ENCODE results near the gene AP3M1.
A peak's percentile ranks its signal among the peaks of the same experiment; 100 is the strongest.

AP3M1 gene

DNA sequence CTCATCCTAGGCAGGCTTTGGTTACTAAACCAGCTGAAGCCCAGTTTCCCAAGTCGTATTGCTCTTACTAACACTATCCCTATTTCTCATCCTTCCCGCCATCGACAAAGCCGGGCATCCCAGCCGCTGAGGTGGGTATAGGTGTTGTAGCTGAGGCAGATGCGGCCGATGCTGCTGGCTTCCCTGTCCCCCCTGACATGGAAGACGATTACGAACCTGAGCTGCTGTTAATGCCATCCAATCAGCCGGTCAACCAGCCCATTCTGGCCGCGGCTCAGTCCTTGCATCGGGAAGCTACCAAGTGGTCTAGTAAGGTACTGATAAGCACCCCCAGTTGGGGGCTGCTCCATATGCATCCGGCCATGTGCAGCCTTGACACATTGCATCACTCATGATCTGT lies 38.8 kb downstream of the AP3M1 start:
- H3K27me3 Mint-ChIP-seq, result no peaks in the 10 kb centered on the region
- H3K4me1 Mint-ChIP-seq (ENCODE audit: low read depth), result no peaks in the 10 kb centered on the region
- no peaks in the 10 kb centered on the region for H3K9me3 Mint-ChIP-seq
- H3K27ac Mint-ChIP-seq, result no peak overlapping the region
- peaks cover 76% of the 10 kb centered on the region for H3K36me3 Mint-ChIP-seq (ENCODE audit: low read depth)
- H3K4me3 Mint-ChIP-seq, result no peak overlapping the region

DNA sequence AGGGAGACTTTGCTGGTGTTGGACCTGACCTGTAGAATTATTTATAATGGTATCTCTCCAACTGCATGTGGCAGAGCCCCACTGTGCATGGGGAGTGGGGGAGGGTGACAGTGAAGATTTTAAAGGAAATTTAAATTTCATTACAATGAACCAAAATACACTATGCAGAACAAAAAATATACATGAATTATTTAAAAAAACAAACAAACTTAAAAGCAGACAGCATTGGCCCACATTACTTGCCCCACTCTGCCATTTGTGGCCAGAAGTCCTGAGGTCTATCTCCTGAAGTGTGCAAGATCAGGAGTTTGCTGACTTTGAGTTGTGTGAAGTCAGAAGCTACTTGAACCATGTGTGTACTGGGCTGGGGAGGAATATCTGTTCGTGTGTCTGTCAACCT lies 40.5 kb downstream of the AP3M1 start:
- Mint-ChIP-seq H3K4me3 (no peak overlapping the region), H3K36me3 (ENCODE audit: low read depth) (peaks cover 74% of the 10 kb centered on the region), H3K27me3 (no peaks in the 10 kb centered on the region), H3K27ac (peak overlapping the region; percentile 8), H3K4me1 (ENCODE audit: low read depth) (no peaks in the 10 kb centered on the region), H3K9me3 (no peaks in the 10 kb centered on the region)

DNA sequence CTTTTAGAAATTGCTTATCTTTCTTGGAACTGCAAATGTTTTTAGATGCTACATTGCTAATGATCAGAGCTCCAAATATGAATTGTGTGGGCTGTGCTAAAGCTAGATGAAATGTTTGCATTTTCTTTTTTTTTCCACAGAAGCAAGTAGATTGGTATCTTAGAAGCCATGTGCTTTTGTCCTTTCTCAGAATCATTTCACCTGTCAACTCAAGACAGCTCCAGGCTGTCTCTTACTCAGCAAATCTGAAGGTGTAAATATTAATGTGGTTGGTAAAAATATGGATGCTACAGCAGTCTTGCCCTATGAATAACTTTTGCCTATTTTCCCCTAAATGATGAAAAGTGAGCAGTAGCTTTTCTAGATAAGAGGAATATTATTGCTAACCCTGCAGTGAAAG lies 41.2 kb downstream of the AP3M1 start:
- Mint-ChIP-seq H3K4me1 (ENCODE audit: low read depth) (no peaks in the 10 kb centered on the region), H3K27ac (no peak overlapping the region), H3K9me3 (no peaks in the 10 kb centered on the region), H3K36me3 (ENCODE audit: low read depth) (peaks cover 74% of the 10 kb centered on the region), H3K27me3 (no peaks in the 10 kb centered on the region), H3K4me3 (no peak overlapping the region)

DNA sequence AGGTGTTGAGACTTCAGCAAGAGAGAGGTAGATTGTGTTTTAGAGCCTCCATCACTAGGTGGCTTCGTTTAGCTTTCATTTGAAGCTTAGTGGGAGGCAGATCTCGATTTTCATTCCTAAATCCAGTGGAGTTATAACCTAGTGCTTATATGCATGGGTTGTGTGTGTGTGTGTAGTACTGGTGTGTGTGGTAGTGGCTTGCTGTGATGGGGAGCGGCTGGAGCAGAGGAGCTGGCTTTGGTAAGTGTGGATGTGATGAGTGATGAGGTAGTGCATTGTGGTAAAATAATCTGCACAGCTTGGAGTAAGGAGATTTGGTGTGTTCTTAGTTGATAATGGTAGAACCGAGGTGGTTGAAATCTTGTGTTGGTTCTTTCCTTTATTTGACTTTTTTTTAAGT lies 43.2 kb downstream of the AP3M1 start:
- H3K4me1 Mint-ChIP-seq (ENCODE audit: low read depth), result no peaks in the 10 kb centered on the region
- peaks cover 60% of the 10 kb centered on the region for H3K36me3 Mint-ChIP-seq (ENCODE audit: low read depth)
- H3K27ac Mint-ChIP-seq, result no peak overlapping the region
- no peaks in the 10 kb centered on the region for H3K27me3 Mint-ChIP-seq
- no peak overlapping the region for H3K4me3 Mint-ChIP-seq
- H3K9me3 Mint-ChIP-seq, result no peaks in the 10 kb centered on the region

DNA sequence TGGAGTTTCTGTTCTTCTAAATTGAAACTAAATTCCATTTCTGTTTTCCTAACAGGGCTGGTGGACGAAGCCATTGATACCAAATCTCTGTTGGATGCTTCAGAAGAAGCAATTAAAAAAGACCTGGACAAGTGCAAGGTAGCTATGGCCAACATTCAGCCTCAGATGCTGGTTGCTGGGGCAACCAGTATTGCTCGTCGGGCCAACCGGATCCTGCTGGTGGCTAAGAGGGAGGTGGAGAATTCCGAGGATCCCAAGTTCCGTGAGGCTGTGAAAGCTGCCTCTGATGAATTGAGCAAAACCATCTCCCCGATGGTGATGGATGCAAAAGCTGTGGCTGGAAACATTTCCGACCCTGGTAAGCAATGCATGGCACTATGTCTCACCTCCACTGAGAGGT lies 45.6 kb downstream of the AP3M1 start:
- H3K36me3 Mint-ChIP-seq (ENCODE audit: low read depth), result peaks cover 42% of the 10 kb centered on the region
- no peaks in the 10 kb centered on the region for H3K27me3 Mint-ChIP-seq
- no peak overlapping the region for H3K27ac Mint-ChIP-seq
- H3K4me1 Mint-ChIP-seq (ENCODE audit: low read depth), result no peaks in the 10 kb centered on the region
- no peak overlapping the region for H3K4me3 Mint-ChIP-seq
- no peaks in the 10 kb centered on the region for H3K9me3 Mint-ChIP-seq

DNA sequence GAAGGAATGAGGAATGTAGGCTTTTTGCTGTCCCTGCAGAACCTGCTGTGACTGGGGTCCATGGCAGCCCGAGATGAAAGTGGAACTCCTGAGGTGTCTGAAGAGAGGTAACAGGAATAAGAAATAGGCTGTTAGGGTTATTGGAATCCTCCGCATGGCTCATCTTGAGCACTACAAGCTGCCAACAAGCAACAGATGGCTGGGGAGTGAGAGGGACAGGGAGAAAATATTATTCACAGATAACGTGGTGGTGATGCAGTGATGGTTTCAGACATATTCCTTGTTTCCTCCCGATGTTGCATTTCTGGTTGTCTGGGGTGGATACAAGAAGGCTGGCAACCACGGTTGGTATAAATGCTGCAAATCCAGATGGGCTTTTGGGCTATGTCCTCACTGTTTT lies 46.1 kb downstream of the AP3M1 start:
- Mint-ChIP-seq H3K36me3 (ENCODE audit: low read depth) (peaks cover 36% of the 10 kb centered on the region), H3K9me3 (no peaks in the 10 kb centered on the region), H3K27ac (no peak overlapping the region)

DNA sequence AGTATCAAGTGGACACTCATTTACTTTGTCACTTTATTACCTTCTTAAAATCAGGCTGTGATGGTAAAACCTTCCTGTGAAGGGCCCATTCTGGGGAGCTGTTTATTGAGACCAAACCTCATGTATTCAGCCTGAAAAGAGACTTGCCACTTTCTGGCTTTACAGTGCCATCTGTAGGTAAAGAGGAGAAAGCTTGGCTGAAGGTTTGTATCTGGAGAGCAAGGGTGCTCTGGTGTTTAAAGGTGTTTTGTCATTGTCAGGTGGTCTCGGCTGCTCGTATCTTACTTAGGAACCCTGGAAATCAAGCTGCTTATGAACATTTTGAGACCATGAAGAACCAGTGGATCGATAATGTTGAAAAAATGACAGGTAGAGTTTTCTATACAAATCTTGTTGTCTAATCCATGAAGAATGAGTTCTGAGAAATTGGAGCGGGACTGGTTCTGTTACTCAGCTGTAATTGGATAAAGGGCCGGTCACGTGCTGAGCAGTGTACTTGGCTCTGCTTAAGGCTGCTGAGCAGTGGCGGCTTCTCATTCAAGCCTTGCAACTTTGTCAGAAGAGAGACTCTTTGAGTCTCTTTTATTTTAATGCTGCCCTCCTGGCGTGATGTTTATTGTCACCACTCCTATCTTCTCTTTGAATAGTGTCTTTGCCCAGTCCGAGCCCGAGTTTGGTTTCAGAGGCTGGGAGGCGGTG lies 46.9 kb downstream of the AP3M1 start:
- Mint-ChIP-seq H3K27me3 (no peaks in the 10 kb centered on the region), H3K9me3 (no peaks in the 10 kb centered on the region)

More for the DNA sequence above, 46.1 kb downstream of the AP3M1 start:
- no peak overlapping the region for H3K4me3 Mint-ChIP-seq
- H3K27me3 Mint-ChIP-seq, result no peaks in the 10 kb centered on the region
- H3K4me1 Mint-ChIP-seq (ENCODE audit: low read depth), result no peaks in the 10 kb centered on the region

DNA sequence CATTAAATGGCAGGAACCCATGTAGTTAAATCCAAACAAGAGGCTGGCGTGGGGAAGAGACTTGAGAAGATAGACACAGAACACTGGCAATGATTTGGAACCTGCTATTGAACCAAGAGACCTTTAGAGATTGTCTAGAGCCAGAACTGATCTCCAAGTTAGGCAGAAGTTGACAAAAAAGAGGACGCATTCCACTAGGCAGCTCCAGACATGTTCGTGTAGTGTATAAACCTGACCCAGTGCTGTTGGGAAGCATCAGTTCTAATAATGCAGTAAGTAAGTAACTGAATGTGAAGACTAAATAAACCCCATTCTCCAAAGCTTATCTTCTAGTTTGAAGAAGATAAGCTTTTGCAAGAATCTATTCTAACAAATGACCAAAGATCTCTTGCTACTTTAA lies 50.8 kb downstream of the AP3M1 start:
- Mint-ChIP-seq H3K36me3 (ENCODE audit: low read depth) (peaks cover 38% of the 10 kb centered on the region), H3K9me3 (no peaks in the 10 kb centered on the region), H3K4me3 (no peak overlapping the region), H3K27ac (no peak overlapping the region), H3K27me3 (no peaks in the 10 kb centered on the region), H3K4me1 (ENCODE audit: low read depth) (peaks cover 5% of the 10 kb centered on the region)

More for the DNA sequence above, 46.9 kb downstream of the AP3M1 start:
- Mint-ChIP-seq H3K36me3 (ENCODE audit: low read depth) (peaks cover 39% of the 10 kb centered on the region), H3K4me3 (no peak overlapping the region), H3K27ac (no peak overlapping the region), H3K4me1 (ENCODE audit: low read depth) (no peaks in the 10 kb centered on the region)

DNA sequence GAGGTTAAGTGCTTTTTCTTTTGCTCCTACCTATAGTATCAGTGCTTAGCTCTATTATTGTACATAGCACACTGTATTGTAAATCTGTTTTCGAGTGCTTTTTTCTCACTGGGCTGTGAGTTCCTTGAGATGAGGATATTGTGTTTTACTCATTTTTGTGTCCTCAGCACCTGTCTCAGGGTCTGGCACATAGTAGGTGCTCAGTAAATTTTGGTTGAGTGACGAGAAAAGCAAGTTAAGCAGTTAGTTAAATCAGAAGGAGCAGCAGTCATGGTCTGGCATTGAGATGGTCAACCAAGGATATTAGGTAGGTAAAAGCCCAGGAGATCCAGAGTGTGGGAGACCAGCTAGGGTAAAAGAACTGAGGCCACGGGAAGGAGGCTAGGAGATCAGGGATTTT lies 51.2 kb downstream of the AP3M1 start:
- Mint-ChIP-seq H3K27me3 (no peaks in the 10 kb centered on the region), H3K36me3 (ENCODE audit: low read depth) (peaks cover 37% of the 10 kb centered on the region), H3K4me3 (no peak overlapping the region), H3K27ac (peak overlapping the region; percentile 6), H3K9me3 (no peaks in the 10 kb centered on the region), H3K4me1 (ENCODE audit: low read depth) (peaks cover 5% of the 10 kb centered on the region)

DNA sequence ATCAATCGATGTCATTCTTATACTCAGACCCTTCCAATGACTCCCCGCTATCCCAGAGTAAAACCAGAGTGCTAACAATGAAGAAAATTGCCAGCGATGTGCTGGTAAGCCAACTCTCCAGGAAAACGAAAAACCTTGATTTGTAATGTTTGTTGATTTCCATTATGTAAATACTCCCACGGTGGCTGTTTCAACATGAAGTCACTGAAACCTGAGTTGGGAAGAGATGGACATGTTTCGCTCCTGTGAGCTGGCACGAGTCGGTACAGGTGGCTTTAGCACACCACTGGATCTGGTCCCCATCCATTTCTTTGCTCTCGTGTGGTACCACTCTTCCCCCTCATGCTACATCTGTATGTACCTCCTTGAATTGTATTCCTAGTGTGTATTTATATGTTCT lies 52.9 kb downstream of the AP3M1 start:
- Mint-ChIP-seq H3K4me1 (ENCODE audit: low read depth) (peaks cover 5% of the 10 kb centered on the region), H3K9me3 (no peaks in the 10 kb centered on the region), H3K27me3 (no peaks in the 10 kb centered on the region), H3K4me3 (no peak overlapping the region), H3K36me3 (ENCODE audit: low read depth) (peaks cover 37% of the 10 kb centered on the region), H3K27ac (peak overlapping the region; percentile 1)

DNA sequence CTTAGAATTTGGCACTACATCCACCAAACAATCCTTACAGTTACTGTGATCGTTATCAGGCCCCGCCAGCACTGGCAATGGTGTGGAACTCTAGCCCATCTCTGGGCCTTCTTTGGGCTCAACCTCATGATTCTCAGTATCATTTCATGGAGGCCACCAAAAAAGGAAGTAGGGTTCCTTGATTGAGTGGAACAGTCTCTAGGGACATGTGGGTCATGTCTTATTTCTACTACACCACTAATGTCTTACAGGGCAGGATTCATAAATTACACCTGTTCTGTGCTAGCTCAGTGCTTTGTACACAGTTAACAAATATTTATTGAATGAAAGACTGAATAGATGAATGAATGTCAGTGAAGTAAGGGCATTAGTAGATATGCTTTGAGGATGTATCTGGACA lies 53.9 kb downstream of the AP3M1 start:
- H3K27me3 Mint-ChIP-seq, result no peaks in the 10 kb centered on the region
- H3K4me3 Mint-ChIP-seq, result no peak overlapping the region
- H3K27ac Mint-ChIP-seq, result no peak overlapping the region
- H3K9me3 Mint-ChIP-seq, result no peaks in the 10 kb centered on the region
- H3K4me1 Mint-ChIP-seq (ENCODE audit: low read depth), result peaks cover 10% of the 10 kb centered on the region
- peaks cover 44% of the 10 kb centered on the region for H3K36me3 Mint-ChIP-seq (ENCODE audit: low read depth)

DNA sequence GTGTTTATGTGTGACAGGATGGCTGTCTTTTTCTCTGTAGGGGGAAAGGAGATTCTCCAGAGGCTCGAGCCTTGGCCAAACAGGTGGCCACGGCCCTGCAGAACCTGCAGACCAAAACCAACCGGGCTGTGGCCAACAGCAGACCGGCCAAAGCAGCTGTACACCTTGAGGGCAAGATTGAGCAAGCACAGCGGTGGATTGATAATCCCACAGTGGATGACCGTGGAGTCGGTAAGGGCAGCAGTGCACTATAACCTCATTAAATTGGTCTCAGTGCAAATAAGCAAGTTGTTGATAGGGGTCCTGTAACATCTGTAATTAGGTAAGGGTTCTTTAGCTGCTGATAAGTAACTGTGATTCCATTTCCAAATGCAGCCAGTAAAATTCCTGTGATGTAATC lies 56.4 kb downstream of the AP3M1 start:
- Mint-ChIP-seq H3K27ac (no peak overlapping the region), H3K4me1 (ENCODE audit: low read depth) (peaks cover 10% of the 10 kb centered on the region), H3K27me3 (no peaks in the 10 kb centered on the region), H3K4me3 (no peak overlapping the region), H3K9me3 (no peaks in the 10 kb centered on the region), H3K36me3 (ENCODE audit: low read depth) (peaks cover 52% of the 10 kb centered on the region)

DNA sequence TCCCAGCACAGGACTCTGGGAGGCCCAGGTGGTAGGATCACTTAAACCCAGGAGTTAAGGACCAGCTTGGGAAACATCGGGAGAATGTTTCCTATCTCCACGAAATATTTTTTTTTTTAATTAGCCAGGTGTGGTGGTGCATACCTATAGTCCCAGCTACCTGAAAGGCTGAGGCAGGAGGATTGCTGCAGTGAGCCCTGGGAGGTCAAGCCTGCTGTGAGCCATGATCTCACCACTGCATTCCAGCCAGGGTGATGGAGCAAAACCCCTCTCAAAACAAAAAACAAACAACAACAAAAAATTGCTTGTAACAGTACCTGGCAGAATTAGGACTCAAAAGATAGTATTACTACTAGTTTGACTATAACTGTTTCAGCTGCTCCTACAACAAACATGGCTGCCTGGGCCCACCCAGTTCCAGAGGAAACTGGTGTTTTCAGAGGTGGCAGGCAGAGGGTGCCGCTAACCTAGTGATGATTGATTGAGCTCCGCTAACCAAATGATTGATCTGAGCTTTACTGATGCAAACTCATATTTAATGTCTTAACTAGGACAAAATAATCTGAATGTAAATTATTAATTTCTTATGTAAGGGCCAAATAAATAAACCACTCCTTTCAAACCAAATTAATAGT lies 57.0 kb downstream of the AP3M1 start:
- peaks cover 52% of the 10 kb centered on the region for H3K36me3 Mint-ChIP-seq (ENCODE audit: low read depth)
- H3K27ac Mint-ChIP-seq, result no peak overlapping the region
- no peaks in the 10 kb centered on the region for H3K9me3 Mint-ChIP-seq
- H3K4me1 Mint-ChIP-seq (ENCODE audit: low read depth), result peaks cover 10% of the 10 kb centered on the region
- H3K4me3 Mint-ChIP-seq, result no peak overlapping the region
- no peaks in the 10 kb centered on the region for H3K27me3 Mint-ChIP-seq

DNA sequence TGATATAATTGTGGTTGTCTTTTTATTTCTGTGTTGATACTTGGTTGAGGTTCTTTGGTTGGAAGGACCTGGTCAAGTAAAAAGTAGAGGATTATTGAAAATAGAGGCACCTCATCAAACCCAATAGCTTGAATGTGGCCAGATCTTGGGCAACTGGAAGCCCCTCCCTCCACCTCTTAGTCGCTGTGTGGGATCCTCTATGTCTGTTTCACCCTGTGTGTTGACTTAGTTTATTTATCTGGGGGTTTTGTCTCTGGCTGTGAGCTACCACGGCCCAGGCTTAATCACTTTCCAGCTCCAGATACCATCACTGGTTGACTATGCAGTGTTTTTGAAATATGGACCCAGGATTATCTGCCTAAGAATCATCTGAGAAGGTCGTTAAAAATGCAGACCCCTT lies 58.3 kb downstream of the AP3M1 start:
- H3K36me3 Mint-ChIP-seq (ENCODE audit: low read depth), result peaks cover 45% of the 10 kb centered on the region
- H3K4me1 Mint-ChIP-seq (ENCODE audit: low read depth), result peaks cover 10% of the 10 kb centered on the region
- H3K9me3 Mint-ChIP-seq, result no peaks in the 10 kb centered on the region
- H3K27ac Mint-ChIP-seq, result no peak overlapping the region
- no peaks in the 10 kb centered on the region for H3K27me3 Mint-ChIP-seq
- no peak overlapping the region for H3K4me3 Mint-ChIP-seq

DNA sequence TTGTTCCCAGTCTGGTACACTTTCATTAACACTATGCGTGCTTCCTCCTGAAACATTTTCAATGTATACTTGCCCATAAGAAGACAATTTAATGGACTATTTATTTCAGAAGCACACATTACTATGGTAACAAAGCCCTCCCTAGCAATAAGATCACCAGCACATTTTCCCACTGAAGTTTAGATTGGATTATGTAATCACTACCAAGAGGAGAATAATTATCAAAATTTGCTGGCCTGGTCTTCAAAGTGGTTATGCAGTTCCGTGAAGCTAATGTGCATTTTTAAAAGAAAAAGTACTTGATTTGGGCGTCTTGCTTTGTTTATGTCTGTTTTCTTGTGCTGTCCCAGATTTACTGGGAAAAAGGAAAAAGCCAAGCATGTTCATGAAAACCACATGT lies 61.9 kb downstream of the AP3M1 start:
- H3K9me3 Mint-ChIP-seq, result no peaks in the 10 kb centered on the region
- no peaks in the 10 kb centered on the region for H3K27me3 Mint-ChIP-seq
- H3K36me3 Mint-ChIP-seq (ENCODE audit: low read depth), result peaks cover 37% of the 10 kb centered on the region
- no peak overlapping the region for H3K27ac Mint-ChIP-seq
- no peak overlapping the region for H3K4me3 Mint-ChIP-seq
- H3K4me1 Mint-ChIP-seq (ENCODE audit: low read depth), result peaks cover 18% of the 10 kb centered on the region

DNA sequence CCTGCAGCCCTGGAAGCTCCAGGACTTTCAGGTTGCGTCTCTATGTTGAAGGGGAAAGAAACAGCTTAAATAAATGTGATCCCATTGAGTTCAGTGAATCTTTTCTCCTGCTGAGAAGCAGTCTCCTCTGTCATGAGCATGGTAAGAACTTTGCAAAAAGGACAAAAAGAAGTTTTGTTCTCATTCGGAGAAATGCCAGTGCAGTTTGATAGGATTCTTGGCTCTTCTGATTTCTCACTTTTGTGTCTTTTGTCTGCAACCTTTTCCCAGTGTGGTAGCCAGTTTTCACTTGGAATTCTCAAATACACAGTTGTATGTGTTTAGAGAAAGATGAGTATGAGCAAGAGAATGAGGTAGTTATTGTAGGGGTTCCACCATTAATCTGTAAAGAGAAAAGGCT lies 64.3 kb downstream of the AP3M1 start:
- Mint-ChIP-seq H3K27me3 (no peaks in the 10 kb centered on the region), H3K4me1 (ENCODE audit: low read depth) (peaks cover 14% of the 10 kb centered on the region), H3K4me3 (no peak overlapping the region), H3K27ac (no peak overlapping the region), H3K9me3 (no peaks in the 10 kb centered on the region), H3K36me3 (ENCODE audit: low read depth) (peaks cover 40% of the 10 kb centered on the region)
